ENCODE measurements around the gene SNX2.

SNX2 gene

DNA sequence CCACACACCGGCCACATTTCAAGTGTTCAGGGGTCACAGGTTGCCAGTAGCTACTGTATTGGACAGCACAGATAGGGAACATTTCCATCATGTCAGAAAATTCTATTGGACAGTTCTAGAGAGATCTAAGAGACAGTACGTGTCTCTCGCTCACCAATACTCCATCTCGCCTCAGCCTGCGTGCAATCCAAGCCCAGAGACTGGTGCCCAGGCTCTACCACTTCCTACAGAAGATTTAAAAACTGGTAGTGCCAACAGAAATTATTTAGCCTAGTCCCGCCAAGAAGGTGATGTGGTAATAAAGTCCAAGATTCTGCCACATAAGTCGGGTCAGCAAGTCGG, 390 bp upstream of the SNX2 start:
- no peak for DNase-seq

DNA sequence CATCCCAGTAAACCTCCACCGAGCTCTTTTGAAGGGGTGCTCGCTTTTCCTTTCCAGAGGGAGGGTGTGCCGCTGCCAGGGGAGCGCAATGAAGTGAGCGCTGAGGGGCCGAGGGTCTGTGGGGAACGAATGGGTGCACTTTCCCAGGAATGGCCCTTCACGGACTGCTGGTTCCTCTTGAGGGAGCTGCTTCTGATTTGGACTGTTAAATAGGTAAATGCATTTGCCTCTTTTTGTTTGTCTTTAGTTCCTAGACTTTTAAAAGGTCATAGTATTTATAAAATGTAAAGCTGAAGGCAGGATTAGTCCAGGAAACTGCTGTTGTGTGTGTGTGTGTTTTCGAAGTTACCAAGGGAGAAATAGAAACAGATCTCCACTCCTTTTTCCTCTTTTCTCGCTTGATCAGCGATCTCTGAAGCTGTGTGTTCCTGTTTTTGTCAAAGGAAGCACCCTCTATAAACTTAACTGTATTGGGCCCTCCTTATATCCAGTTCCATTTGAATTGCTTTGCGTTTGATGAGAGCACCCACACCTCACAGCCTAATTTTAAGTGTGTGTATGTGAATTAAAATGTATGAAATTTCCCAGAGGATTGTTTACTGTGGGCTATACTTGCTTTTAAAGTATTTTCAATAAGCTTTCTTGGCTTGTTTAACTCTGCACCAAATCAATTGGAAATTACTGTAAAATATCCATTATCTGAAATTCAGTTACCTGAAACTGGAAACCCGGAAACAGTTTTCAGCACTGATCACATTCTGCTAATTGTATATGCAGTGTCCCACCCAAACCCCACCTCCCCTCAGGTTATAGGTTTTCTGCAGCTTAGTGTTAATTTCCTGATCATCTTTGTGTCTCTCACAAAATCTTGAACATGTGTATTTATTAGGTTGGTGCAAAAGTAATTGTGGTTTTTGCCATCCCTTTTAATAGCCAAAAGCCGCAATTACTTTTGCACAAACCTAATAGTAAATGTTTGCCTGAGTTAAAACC, 966 bp downstream of the SNX2 start:
- DNase-seq: no peak

DNA sequence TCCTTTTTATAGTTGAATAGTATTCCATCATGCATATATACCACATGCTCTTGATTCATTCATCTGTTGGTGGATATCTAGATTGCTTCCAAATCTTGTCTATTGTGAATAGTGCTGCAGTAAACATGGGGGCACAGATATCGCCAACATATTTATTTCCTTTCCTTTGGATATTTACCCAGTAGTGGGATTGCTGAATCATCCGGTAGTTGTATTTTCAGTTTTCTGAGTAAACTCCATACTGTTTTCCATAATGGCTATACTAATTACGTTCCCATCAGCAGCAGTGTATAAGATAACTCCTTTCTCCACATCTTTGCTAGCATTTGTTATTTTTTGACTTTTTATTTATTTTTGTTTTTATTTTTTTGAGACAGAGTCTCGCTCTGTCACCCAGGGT, 3.3 kb downstream of the SNX2 start:
- no peak for DNase-seq

DNA sequence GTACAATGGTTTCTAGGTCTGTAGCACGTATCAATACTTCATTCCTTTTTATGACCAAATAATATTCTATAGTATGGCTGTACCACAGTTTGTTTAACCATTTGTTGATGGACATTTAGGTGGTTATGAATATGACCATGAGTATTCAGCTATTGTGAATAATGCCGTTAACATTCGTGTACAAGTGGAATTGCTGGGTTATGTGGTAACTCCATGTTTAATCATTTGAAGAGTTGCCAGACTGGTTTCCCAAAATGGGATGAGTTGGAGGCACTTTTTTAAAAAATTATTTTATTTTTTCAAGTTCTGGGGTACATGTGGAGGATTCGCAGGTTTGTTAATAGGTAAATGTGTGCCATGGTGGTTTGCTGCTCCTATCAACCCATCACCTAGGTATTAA, 4.6 kb downstream of the SNX2 start:
- DNase-seq: no peak

- no peak for DNase-seq
Measured at GRCh38 chr5:122780296-122780695, 5.4 kb downstream of the SNX2 start.

GRCh38 chr5:122781465-122781864, 6.6 kb downstream of the SNX2 start:
- DNase-seq: no peak

- DNase-seq: no peak
Measured at GRCh38 chr5:122785294-122785693, 10.4 kb downstream of the SNX2 start.

DNA sequence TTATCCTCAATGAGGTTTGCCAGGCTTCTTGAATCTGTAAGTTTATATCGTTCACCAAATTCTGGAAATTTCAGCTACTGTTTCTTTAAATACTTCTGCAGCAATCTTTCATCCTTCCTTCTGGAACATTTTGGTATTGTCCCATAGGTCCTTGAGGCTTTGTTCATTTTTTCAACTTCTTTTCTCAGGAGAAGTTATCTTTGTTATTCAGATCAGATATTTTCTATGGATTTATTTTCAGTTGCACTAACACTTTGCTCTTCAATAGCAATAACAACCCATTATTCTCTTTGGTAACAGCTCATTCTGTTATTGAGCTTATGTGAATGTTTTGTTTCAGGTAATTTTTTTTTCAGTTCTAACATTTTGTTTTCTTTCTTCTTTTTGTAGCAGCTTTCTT, 13.5 kb downstream of the SNX2 start:
- DNase-seq: no peak

DNA sequence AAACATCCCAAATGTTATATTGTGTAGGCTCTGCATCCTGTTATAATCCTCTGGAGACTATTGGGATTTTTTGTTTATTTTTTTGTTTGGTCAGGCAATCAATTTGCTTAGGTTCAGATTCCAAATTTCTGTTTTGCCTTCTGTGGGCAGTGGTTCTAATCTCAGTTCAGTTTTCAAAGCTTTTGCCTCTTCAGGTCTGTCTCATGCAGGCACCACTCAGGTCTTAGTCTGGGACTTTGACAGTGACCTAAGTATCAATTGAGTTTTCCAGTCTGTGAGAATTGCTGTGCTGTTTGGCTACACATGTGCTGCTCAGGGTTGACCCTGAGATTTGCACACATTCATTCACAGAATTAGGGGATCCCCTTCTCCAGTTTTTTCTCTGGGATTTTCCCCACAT, 14.1 kb downstream of the SNX2 start:
- no peak for DNase-seq

DNA sequence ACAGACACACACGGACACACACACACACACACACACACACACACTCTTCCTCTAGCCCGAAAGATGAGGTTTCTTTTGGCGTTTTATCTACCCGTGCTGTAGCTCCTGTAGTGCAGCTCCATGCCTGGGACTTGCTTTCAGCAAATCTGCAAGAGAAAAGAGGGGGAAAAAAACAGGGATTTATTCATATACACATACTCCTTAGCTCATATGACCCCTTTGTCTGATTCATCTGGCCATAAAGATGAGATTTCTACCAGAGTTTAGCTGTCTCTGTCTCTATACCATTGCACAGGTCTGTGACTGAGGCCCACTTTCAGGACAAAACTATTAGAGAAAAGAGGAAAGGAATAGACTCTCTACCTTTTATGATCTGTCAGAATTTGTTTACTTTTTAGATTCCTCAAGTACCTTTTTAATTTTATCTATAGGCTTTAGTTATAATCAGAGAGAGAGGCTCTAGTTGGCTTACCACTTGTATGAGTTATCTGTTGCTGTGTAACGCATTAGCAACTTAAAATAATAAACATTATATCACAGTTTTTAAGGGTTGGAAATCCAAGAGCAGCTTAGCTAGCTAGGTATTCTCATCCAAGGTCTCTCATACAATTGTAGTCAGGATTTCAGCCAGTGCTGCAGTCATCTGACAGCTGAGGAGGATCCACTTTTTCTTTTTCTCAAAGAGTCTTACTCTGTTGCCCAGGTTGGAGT, 14.7 kb downstream of the SNX2 start:
- DNase-seq: no peak

DNA sequence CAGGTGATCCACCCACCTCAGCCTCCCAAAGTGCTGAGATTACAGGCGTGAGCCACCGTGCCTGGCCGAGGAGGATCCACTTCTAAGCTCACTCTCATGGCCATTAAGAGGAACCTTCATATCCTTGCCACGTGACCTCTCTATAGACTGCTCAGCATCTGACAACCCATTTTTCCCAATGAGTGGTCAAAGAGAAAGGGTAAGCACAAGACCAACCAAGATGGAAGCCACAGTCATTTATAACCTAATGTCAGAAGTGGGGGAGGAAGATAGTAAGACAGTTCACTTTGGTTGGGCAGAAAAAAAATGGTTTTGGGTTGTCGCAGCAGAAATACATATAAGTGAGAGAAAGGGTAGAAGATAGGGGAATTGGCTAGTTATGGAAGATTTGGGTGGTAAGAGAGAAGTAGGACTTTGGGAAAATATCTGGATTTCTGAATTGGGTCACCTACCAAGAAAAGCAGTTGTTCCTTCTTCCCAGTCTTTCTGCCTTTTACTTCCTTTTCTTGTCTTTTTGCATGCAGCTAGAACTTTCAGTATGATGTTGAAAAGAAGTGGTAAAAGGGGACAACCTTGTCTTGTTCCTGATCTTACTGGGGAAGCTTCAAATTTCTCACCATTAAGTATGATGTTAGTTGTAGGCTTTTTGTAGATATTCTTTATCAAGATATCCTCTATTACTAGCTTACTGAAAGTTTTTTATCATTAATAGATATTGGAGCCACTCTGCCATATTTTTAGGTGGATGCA, 15.6 kb downstream of the SNX2 start:
- no peak for DNase-seq

DNA sequence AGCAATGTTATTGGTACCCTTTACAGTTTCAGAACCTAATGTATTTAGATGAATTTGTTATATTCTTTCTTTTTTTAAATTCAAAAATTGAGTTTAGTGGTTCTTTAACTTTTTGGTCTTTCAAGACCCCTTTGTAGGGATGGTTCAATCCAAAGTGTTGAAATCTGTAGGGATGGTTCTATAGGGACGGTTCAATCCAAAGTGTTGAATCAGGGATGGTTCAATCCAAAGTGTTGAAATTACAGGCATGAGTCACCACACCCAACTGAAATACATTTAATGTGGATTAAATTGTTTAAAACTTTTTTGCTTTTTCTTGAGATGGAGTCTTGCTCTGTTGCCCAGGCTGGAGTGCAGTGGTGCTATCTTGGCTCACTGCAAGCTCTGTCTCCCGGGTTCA, 30.6 kb downstream of the SNX2 start:
- no peak for DNase-seq

- no peak for DNase-seq
Measured at GRCh38 chr5:122810405-122810804, 35.5 kb downstream of the SNX2 start.

- DNase-seq: no peak
Measured at GRCh38 chr5:122815218-122815767, 40.4 kb downstream of the SNX2 start.

DNA sequence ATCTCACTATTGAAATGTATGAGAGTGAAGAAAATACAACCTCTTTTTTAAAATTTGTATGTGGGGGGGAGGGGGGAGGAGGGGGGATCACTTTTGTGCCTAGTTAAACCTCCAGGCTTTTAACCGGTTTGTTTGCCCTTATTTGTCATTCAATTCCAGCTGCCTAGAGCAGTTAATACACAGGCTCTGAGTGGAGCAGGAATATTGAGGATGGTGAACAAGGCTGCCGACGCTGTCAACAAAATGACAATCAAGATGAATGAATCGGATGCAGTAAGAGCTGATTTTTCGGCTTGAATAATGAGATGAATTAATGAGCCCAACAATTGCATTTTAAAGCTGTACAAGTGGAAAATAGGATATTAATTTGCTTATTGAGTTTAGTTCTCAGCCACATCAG, 41.9 kb downstream of the SNX2 start:
- DNase-seq: peak; percentile 71

- no peak for DNase-seq
Measured at GRCh38 chr5:122831984-122832383, 57.1 kb downstream of the SNX2 start.

GRCh38 chr5:122835681-122836080, 60.8 kb downstream of the SNX2 start:
- DNase-seq: no peak

GRCh38 chr5:122836947-122837346, 62.1 kb downstream of the SNX2 start:
- no peak for DNase-seq

- DNase-seq: no peak
Measured at GRCh38 chr5:122839731-122840130, 64.9 kb downstream of the SNX2 start.

DNA sequence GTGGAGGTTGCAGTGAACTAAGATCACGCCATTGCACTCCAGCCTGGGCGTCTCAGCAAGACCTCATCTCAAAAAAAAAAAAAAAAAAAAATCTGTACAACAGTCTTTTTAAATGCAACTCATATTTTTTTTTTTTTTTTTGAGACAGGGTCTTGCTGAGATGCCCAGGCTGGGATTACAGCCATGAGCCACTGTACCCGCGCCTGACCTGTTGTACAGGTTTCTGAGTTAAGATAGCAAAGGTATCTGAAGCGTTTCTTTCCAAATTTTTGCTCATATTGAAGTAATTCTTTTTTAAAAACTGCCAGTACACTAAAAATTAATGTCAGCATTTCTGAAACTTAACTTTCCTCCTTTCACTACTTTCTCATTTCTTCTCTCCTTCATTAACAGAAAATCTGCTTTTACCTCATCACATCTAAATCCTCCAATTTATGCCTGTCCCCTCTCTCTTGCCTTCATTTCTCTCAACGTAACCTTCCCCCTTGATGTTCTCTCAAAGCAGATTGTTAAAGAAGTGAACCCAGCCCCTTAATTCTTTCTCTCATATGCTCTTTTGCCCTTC, 67.2 kb downstream of the SNX2 start:
- DNase-seq: no peak

DNA sequence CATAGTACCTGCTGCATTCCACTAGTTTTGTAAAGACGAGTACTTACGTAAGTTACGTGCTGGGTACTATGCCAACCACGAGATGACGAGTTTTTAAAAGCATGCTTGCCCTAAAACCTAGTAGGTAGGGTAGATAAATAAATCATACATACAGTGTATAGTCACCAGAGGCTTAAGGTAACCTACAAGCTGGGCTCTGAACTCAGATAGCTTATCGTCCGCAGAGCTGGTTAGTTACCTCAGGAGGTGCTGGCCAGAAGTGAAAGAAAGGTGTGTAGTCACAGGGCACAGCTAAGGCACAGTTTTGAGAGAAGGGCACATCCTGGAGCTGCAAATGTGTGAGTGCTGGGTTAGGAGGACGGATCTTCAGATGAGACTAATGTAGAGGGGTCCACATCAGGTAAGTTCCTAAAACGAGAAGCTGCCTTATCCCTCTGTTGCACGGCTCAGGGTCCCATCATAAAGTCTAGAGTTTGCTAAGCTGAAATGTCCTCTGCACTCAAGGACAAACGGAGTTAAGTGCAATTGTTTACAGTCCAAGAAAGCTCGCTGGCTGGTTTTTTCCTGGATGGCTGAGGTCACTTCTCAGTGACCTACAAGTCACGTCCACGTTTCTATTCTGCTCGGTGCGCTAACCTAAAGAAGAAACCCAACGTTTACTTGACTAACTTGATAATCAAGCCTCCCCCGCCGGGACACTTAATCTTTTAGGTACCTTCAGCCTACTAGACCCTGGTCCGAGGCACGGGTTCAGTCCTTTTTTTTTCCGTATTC, 69.4 kb downstream of the SNX2 start:
- no peak for DNase-seq

DNA sequence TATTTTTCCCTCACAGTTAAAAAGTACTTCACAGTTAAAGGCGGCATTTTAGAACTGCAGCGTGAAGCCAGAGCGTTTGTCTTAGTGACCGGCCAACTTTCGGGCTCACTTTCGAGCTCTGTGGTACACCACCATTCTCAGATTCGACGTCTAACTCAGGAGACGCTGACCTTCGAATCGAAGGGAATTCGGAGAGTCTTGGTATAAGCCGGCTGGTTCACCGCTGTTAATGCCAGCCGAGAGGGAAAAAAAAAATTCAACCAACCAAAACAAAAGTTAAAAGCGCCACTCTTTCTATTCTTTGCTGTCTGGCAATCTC, 70.0 kb downstream of the SNX2 start:
- peak; percentile 54 for DNase-seq

Measured in NCI-H774 (cell line).